Spleen (tissue), 11 donors: Measurements from ENCODE around the gene ZC3H7B. TPM values are rescaled to one million over a fixed set of nuclear protein-coding genes. Genes with fewer than 3 reads are reported as not detected.

Source experiments
- DNase-seq: peaks from one replicate; pipeline ENCODE4 v3.0.0-alpha.2; 2020
- H3K27ac ChIP-seq, 8 donors: fragments of 200-600 bp; sonication (generic) in 7 of 8; 1 replicate in 4 of 8; 2 replicates in 4 of 8; pipeline versions ENCODE4 v1.5.0 to v1.8.0; 2016 to 2021; ENCODE audit warnings: inconsistent platforms in 4 of 8, mild to moderate bottlenecking in 4 of 8, moderate library complexity in 1 of 8
- H3K27me3 ChIP-seq, 7 donors: fragments of 200-600 bp; sonication (generic) in 6 of 7; replicated peaks in 1 of 7; 1 replicate in 4 of 7; 2 replicates in 3 of 7; pipeline versions ENCODE4 v1.5.0 to v1.8.0; 2016 to 2021; ENCODE audit warnings: inconsistent platforms in 3 of 7, mild to moderate bottlenecking in 1 of 7
- H3K36me3 ChIP-seq, 6 donors: fragments of 200-600 bp; sonication (generic) in 5 of 6; 1 replicate in 4 of 6; 2 replicates in 2 of 6; pipeline versions ENCODE4 v1.5.0 to v1.8.0; 2016 to 2021; ENCODE audit warnings: inconsistent platforms in 2 of 6
- H3K4me1 ChIP-seq, 6 donors: fragments of 200-600 bp; sonication (generic) in 5 of 6; 1 replicate in 3 of 6; 2 replicates in 3 of 6; pipeline versions ENCODE4 v1.5.0 to v1.8.0; 2016 to 2021; ENCODE audit warnings: inconsistent platforms in 3 of 6
- H3K4me3 ChIP-seq, 8 donors: fragments of 200-600 bp; sonication (generic) in 7 of 8; 1 replicate in 4 of 8; 2 replicates in 4 of 8; pipeline versions ENCODE4 v1.5.0 to v1.8.0; 2016 to 2021; ENCODE audit warnings: inconsistent platforms in 4 of 8, mild to moderate bottlenecking in 4 of 8, moderate library complexity in 2 of 8
- H3K9me3 ChIP-seq, 8 donors: fragments of 200-600 bp; sonication (generic) in 7 of 8; 1 replicate in 4 of 8; 2 replicates in 4 of 8; pipeline versions ENCODE4 v1.5.0 to v1.8.0; 2016 to 2021; ENCODE audit warnings: inconsistent platforms in 4 of 8
- POLR2A ChIP-seq, 3 donors: fragments of 450-650 bp; IDR thresholded peaks; one replicate each; pipeline ENCODE4 v1.5.1; 2017; ENCODE audit warnings: antibody characterized with exemption in 3 of 3, mild to moderate bottlenecking in 1 of 3
- POLR2AphosphoS5 ChIP-seq, 3 donors: sonication (generic); formaldehyde crosslinking; IDR thresholded peaks; one replicate each; pipeline ENCODE4 v1.5.1; 2017; ENCODE audit warnings: antibody characterized with exemption in 3 of 3
- WGBS, 5 donors: extraction: QIAGEN DNeasy Blood & Tissue Kit in 3 of 5; methylation state at CpG; one replicate each; pipeline versions ENCODE4 v1.1.5 to v1.1.7; 2013 to 2018; 5-methylcytosine and 5-hydroxymethylcytosine counted together
- intact Hi-C: fragments of 100-400 bp; cut with DNase I; formaldehyde crosslinking; loops from one replicate; pipeline ENCODE4 v1.15.0; 2023; ENCODE audit warnings: low total_unique reads
- polyA plus RNA-seq, 3 donors: library from polyadenylated mRNA; stranded (reverse); fragments of 200-250 nt; gene quantifications; one replicate each; pipeline ENCODE4 v1.2.1, GENCODE V29; 2013
- total RNA-seq, 7 donors: library from RNA; depleted of rRNA in 3 of 7; stranded (reverse); fragments of >200 nt in 3 of 7; fragmentation: NEBNext Ultra II Directional in 4 of 7; extraction: Animal tissue kit (Norgen Biotek cat#: 25700) in 4 of 7; gene quantifications; one replicate each; pipeline versions ENCODE4 v1.1.0 to v1.2.1, GENCODE V29; 2016 to 2021
- TF ChIP-seq, protein P1 (sequence below), 11 experiments: fragments of 200-600 bp in 7 of 11; fragments of 450-650 bp in 4 of 11; sonication (generic) in 4 of 11; IDR thresholded peaks in 8 of 11; conservative IDR thresholded peaks in 3 of 11; 1 replicate in 7 of 11; 2 replicates in 4 of 11; pipeline versions ENCODE4 v1.4.0 to v1.8.0; 2016 to 2021; ENCODE audit warnings: antibody characterized with exemption in 11 of 11, inconsistent platforms in 4 of 11, mild to moderate bottlenecking in 1 of 11
- donor health status: healthy with polysubstance abuse.
- donor health status: DM: no; HTN: no; CAD: no; lungs with moderate emphysema.
- donor health status: DM: no; HTN: no; CAD: no.
- donor health status: Bipolar disorder and iron deficiency.
- donor health status: healthy.
- donor health status: DM: no; HTN: no; CAD: no.
- donor health status: DM: yes; HTN: yes; CAD: no.

ZC3H7B gene
- total and polyA plus RNA-seq, 10 donors = 10.5 to 59.1 (median 46.9) TPM

GRCh38 chr22:41361716-41362310, 60.5 kb downstream of the ZC3H7B start:
- H3K9me3 ChIP-seq = no peaks in the 10 kb centered on the region
- 91 to 96% (median 94%) methylated on average over 13 of the region's 13 CpGs for WGBS, 5 donors
- TF ChIP-seq, protein P1, sequence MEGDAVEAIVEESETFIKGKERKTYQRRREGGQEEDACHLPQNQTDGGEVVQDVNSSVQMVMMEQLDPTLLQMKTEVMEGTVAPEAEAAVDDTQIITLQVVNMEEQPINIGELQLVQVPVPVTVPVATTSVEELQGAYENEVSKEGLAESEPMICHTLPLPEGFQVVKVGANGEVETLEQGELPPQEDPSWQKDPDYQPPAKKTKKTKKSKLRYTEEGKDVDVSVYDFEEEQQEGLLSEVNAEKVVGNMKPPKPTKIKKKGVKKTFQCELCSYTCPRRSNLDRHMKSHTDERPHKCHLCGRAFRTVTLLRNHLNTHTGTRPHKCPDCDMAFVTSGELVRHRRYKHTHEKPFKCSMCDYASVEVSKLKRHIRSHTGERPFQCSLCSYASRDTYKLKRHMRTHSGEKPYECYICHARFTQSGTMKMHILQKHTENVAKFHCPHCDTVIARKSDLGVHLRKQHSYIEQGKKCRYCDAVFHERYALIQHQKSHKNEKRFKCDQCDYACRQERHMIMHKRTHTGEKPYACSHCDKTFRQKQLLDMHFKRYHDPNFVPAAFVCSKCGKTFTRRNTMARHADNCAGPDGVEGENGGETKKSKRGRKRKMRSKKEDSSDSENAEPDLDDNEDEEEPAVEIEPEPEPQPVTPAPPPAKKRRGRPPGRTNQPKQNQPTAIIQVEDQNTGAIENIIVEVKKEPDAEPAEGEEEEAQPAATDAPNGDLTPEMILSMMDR (IDR thresholded peaks at IDR 0.05 in 8 of 11, conservative IDR thresholded peaks at IDR 0.05 in 3 of 11) = no peak
- TF ChIP-seq POLR2AphosphoS5 (IDR thresholded peaks at IDR 0.05) (no peak), POLR2A (IDR thresholded peaks at IDR 0.05) (no peak)
- DNase-seq = no peak
- intact Hi-C loops = no loop called here
- H3K36me3 ChIP-seq = peaks cover 0 to 29% (median 15%) of the 10 kb centered on the region in 6 donors
- peaks cover 0 to 2% (median 0%) of the 10 kb centered on the region in 7 donors for H3K27me3 ChIP-seq
- no peak overlapping the region for H3K4me3 ChIP-seq
- peaks cover 3 to 7% (median 4%) of the 10 kb centered on the region in 6 donors for H3K4me1 ChIP-seq
- H3K27ac ChIP-seq = no peak overlapping the region

DNA sequence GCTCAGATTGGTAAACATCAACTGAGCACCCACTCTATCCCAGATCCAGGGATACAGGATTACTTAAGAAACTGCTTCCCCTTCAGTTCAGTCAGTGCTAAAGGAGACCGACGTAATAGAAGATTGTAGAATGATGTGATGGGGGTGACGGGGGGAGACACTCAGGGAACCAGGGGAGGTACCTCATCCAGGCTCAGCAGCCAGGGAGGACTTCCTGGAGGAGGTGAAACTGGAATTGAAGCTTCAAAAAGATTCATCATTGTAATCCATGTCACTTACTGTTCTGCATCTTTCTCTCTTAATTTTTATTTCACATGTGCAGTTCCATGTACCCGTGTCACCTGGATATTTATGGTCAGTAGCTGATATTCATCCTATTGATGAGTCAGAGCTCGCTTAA, 61.3 kb downstream of the ZC3H7B start:
- Histone ChIP-seq H3K4me3 (no peak overlapping the region), H3K9me3 (no peaks in the 10 kb centered on the region), H3K27ac (no peak overlapping the region), H3K36me3 (peaks cover 0 to 21% (median 7%) of the 10 kb centered on the region in 6 donors), H3K4me1 (peaks cover 7 to 15% (median 12%) of the 10 kb centered on the region in 6 donors), H3K27me3 (peaks cover 0 to 10% (median 0%) of the 10 kb centered on the region in 7 donors)
- DNase-seq = no peak
- TF ChIP-seq, protein P1 (IDR thresholded peaks at IDR 0.05 in 8 of 11, conservative IDR thresholded peaks at IDR 0.05 in 3 of 11) = no peak
- TF ChIP-seq POLR2A (IDR thresholded peaks at IDR 0.05) = no peak
- TF ChIP-seq POLR2AphosphoS5 (IDR thresholded peaks at IDR 0.05) = no peak
- intact Hi-C loops = no loop called here
- 87 to 92% (median 87%) methylated on average over 5 of the region's 5 CpGs for WGBS, 5 donors

GRCh38 chr22:41364233-41364632, 62.9 kb downstream of the ZC3H7B start:
- intact Hi-C loops = no loop called here

GRCh38 chr22:41364955-41365354, 63.6 kb downstream of the ZC3H7B start:
- no peak for TF ChIP-seq POLR2AphosphoS5 (IDR thresholded peaks at IDR 0.05)
- TF ChIP-seq, protein P1 (IDR thresholded peaks at IDR 0.05 in 8 of 11, conservative IDR thresholded peaks at IDR 0.05 in 3 of 11) = no peak
- TF ChIP-seq POLR2A (IDR thresholded peaks at IDR 0.05) = no peak
- Histone ChIP-seq H3K36me3 (no peaks in the 10 kb centered on the region), H3K27ac (no peak overlapping the region), H3K27me3 (peaks cover 0 to 13% (median 0%) of the 10 kb centered on the region in 7 donors), H3K9me3 (no peaks in the 10 kb centered on the region), H3K4me3 (no peak overlapping the region), H3K4me1 (peaks cover 7 to 29% (median 19%) of the 10 kb centered on the region in 6 donors)
- DNase-seq = no peak
- intact Hi-C loops = no loop called here
- 69 to 75% (median 71%) methylated on average over 8 of the region's 8 CpGs for WGBS, 5 donors

More at GRCh38 chr22:41364233-41364632, 62.9 kb downstream of the ZC3H7B start:
- peaks cover 0 to 13% (median 0%) of the 10 kb centered on the region in 7 donors for H3K27me3 ChIP-seq
- H3K27ac ChIP-seq = no peak overlapping the region
- no peak overlapping the region for H3K4me3 ChIP-seq
- 86 to 97% (median 94%) methylated on average over 5 to 6 of the region's 6 CpGs for WGBS, 5 donors
- no peaks in the 10 kb centered on the region for H3K9me3 ChIP-seq
- H3K4me1 ChIP-seq = peaks cover 7 to 29% (median 19%) of the 10 kb centered on the region in 6 donors
- no peak for DNase-seq
- H3K36me3 ChIP-seq = peaks cover 0 to 5% (median 0%) of the 10 kb centered on the region in 6 donors
- TF ChIP-seq POLR2AphosphoS5 (IDR thresholded peaks at IDR 0.05) (no peak), POLR2A (IDR thresholded peaks at IDR 0.05) (no peak)
- TF ChIP-seq, protein P1 (IDR thresholded peaks at IDR 0.05 in 8 of 11, conservative IDR thresholded peaks at IDR 0.05 in 3 of 11) = no peak
